ENCODE measurements around the gene H6PD.

H6PD gene

DNA sequence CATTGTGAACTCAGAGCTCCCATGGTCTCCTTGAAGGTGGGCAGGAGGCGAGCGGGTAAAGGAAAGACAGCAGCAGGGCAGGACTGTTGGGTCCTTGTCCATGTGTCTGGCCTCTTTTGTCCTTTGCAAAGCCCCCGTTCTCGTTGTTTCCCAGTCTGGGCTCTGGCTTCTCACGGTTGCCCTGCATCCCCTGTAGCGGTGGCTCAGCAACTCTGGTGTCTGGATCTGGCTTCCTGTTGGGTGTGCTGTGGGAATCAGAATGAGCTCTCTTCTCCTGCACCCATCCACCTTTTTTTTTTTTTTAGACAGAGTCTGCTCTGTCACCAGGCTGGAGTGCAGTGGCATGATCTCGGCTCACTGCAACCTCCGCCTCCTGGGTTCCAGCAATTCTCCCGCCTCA, 11.1 kb downstream of the H6PD start:
- TF ChIP-seq CTCF (IDR thresholded peaks at IDR 0.05; ENCODE audit: insufficient read depth, low read length, poor library complexity, severe bottlenecking) (no peak), EZH2phosphoT487 (conservative IDR thresholded peaks at IDR 0.05; ENCODE audit: low read length) (no peak)
- Histone ChIP-seq H3K79me2 (ENCODE audit: insufficient read depth, low read length) (no peaks in the 10 kb centered on the region), H2AFZ (ENCODE audit: low read depth, low read length, severe bottlenecking) (no peak overlapping the region), H4K20me1 (ENCODE audit: low read depth, low read length) (no peaks in the 10 kb centered on the region), H3K4me2 (ENCODE audit: low read depth, low read length, poor library complexity, severe bottlenecking) (no peak overlapping the region), H3K27me3 (ENCODE audit: low read length) (no peaks in the 10 kb centered on the region), H3K9me2 (replicated peaks; ENCODE audit: insufficient read depth, low read length) (no peaks in the 10 kb centered on the region), H3K36me3 (ENCODE audit: low read length) (no peaks in the 10 kb centered on the region), H3F3A (ENCODE audit: insufficient read depth) (no peaks in the 10 kb centered on the region), H3K9ac (ENCODE audit: low read length) (no peak overlapping the region), H3K9me3 (ENCODE audit: insufficient read depth, low read length) (no peaks in the 10 kb centered on the region), H3K4me3 (ENCODE audit: insufficient read depth, low read length, poor library complexity, severe bottlenecking) (no peak overlapping the region), H3K27ac (ENCODE audit: low read depth, low read length) (no peak overlapping the region)

DNA sequence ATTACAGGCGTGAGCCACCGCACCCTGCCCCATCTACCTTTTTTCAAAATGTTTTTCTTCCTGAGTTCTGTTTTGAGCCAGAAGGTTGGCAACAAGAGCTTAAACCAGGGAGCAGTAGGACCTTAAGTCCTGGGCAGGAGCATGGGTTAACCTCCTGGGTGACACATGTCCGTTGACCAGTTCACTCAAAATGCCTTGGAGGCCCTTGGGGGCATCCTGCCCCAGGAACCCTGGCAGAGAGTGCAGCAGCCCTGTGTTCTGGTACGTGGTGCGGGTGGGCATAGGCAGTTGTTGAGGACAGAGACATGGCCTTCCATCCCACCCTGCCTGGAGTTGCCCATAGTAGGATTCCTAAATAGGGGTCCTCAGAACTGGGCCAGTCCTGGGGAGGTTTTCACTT, 11.6 kb downstream of the H6PD start:
- Histone ChIP-seq H3K9me3 (ENCODE audit: insufficient read depth, low read length) (no peaks in the 10 kb centered on the region), H3K27me3 (ENCODE audit: low read length) (no peaks in the 10 kb centered on the region), H3K79me2 (ENCODE audit: insufficient read depth, low read length) (no peaks in the 10 kb centered on the region), H4K20me1 (ENCODE audit: low read depth, low read length) (no peaks in the 10 kb centered on the region), H3K4me3 (ENCODE audit: insufficient read depth, low read length, poor library complexity, severe bottlenecking) (no peak overlapping the region), H3K9ac (ENCODE audit: low read length) (no peak overlapping the region), H2AFZ (ENCODE audit: low read depth, low read length, severe bottlenecking) (no peak overlapping the region), H3F3A (ENCODE audit: insufficient read depth) (no peaks in the 10 kb centered on the region), H3K36me3 (ENCODE audit: low read length) (no peaks in the 10 kb centered on the region), H3K9me2 (replicated peaks; ENCODE audit: insufficient read depth, low read length) (no peaks in the 10 kb centered on the region), H3K4me2 (ENCODE audit: low read depth, low read length, poor library complexity, severe bottlenecking) (no peak overlapping the region), H3K27ac (ENCODE audit: low read depth, low read length) (no peak overlapping the region)
- TF ChIP-seq EZH2phosphoT487 (conservative IDR thresholded peaks at IDR 0.05; ENCODE audit: low read length) (no peak), CTCF (IDR thresholded peaks at IDR 0.05; ENCODE audit: insufficient read depth, low read length, poor library complexity, severe bottlenecking) (no peak)

DNA sequence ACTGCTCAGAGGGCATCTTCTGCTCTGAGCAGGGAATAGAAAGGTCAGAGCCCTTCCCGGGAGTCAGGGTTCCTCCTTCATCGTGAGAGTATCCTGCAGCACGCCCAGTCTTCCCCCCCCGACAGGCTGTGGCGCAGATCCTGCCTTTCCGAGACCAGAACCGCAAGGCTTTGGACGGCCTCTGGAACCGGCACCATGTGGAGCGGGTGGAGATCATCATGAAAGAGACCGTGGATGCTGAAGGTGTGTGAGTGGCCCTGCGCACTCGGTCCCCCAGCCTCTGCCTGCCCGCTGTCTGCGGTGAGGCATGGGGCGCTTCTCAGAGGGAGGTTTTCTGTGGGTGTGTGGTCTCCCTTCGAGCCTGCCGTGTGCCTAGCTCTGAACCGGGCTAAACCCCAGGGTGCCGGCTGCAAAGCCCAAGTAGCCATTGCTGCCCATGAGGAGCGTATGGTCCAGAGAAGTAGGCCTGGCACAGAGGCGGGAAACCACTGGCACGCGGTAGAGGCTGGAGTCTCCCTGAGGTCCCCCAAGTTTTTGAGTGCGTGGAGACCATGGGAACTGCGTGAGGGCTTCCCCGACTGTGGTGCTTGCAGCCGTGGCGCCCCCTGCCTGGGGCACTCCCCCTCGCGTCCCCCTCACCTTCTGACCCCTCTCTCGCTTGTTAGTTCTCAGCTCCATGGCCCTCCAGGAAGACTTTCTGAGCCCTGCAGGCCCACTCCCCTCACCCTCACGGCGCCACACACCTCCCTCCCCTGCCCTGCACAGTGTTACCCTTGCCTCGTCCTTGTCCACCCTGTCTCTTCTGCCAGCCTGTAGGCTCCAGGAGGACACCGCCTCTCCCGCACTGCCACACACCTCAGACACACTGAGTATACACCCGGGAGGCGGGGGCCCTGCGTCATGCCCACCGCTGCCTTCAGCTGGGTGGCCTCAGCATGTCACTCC, 12.5 kb downstream of the H6PD start:
- no peaks in the 10 kb centered on the region for H3F3A ChIP-seq (ENCODE audit: insufficient read depth)
- TF ChIP-seq CTCF (IDR thresholded peaks at IDR 0.05; ENCODE audit: insufficient read depth, low read length, poor library complexity, severe bottlenecking) = no peak
- TF ChIP-seq EZH2phosphoT487 (conservative IDR thresholded peaks at IDR 0.05; ENCODE audit: low read length) = no peak
- no peaks in the 10 kb centered on the region for H3K9me3 ChIP-seq (ENCODE audit: insufficient read depth, low read length)
- no peaks in the 10 kb centered on the region for H4K20me1 ChIP-seq (ENCODE audit: low read depth, low read length)
- no peak overlapping the region for H2AFZ ChIP-seq (ENCODE audit: low read depth, low read length, severe bottlenecking)
- no peaks in the 10 kb centered on the region for H3K36me3 ChIP-seq (ENCODE audit: low read length)
- no peaks in the 10 kb centered on the region for H3K79me2 ChIP-seq (ENCODE audit: insufficient read depth, low read length)
- H3K27me3 ChIP-seq (ENCODE audit: low read length) = no peaks in the 10 kb centered on the region
- no peak overlapping the region for H3K27ac ChIP-seq (ENCODE audit: low read depth, low read length)
- no peak overlapping the region for H3K4me3 ChIP-seq (ENCODE audit: insufficient read depth, low read length, poor library complexity, severe bottlenecking)
- H3K9me2 ChIP-seq (replicated peaks; ENCODE audit: insufficient read depth, low read length) = no peaks in the 10 kb centered on the region
- H3K4me2 ChIP-seq (ENCODE audit: low read depth, low read length, poor library complexity, severe bottlenecking) = no peak overlapping the region
- H3K9ac ChIP-seq (ENCODE audit: low read length) = no peak overlapping the region
